ENCODE measurements around the gene PDE9A.
A peak's percentile ranks its signal among the peaks of the same experiment; 100 is the strongest.

Gene PDE9A

GRCh38 chr21:42642219-42642745, 11.1 kb upstream of the PDE9A start:
- DNase-seq (ENCODE audit: low spot score): no peak

DNA sequence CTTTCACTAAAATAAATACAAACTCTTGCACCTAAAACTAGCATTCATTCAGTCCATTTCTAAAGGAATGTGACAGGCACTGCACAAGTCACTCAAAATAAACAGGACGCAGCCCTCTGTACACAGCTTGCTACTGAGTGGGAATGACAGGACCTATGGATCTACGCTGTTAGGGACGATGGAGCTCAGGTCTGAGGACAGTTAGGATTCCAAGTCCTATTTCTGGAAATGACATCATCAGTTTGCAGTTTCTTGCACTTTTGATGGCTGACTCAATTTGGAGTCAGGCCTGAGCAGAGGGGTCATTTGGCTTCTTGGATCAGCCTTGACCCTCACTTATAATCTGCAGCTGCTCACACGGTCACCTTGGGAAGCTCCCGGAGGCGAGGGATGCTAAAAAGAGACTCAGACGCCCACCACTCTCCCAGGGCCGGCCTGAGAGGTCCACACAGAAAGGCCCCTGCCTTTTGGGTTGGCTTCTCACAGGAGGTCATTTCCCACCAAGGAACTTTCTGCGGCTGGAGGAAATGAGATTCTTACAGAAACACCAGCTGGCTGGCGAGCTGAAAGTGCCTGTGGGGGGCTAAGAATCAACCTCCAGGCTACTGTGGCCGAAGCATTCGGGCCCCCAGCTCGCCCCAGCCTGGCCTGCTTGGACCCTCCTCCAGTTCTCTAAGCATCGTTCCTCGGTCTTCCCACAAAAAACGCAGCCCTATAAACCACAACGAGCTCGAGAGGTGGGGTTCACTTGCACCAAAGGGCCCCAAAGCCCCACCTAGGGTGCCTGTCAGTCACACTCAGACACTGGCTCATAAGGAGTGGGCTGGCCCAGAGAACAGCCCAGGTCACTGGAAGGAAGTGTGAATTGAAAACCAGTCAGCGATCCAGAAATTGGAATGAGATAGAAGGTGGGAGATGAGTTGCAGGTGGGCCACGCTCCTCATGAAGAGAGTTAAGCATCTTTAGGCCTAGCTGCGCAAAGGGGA, 8.9 kb upstream of the PDE9A start:
- peak; percentile 15 for DNase-seq (ENCODE audit: low spot score)

DNA sequence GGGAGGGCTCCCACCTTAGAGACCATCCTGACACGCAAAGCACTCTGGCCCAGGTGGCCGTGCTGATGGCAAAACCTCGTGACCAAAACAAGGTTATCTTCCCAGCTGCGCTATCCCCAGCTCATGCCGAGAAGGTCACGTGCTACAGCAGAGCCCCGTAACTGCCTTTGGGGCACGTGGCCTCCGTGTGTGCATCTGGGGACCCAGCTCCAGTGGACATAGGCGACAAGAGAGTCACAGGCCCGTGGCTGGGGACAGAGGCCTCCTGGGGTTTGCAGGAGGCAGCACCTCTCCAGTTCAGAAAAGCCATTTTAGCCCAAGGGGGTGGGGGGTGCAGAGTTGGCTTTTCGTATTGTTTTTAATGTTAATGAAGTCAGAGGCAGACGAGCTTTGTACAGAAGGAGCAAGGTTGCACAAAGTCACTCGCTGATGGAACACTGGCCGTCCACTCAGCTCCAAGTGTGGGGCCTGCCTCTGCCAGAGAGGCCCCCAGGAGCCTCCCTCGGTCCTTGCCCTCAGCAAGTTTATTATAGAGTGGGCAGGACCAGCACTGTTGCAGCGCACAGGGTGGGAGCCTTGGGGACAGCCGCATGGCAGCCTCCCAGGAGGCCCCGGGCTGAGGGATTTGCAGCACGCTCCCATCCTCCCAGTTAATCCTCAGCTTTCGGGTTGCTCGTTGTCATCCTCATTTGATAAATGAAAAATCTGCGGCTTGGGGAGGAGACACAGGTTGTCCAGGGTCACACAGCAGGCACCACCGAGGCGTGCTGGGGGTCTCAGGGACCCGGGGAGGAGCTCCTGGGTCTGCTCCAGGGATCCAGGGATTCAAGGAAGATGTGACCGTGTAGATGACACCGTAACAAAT, 8.0 kb upstream of the PDE9A start:
- no peak for DNase-seq (ENCODE audit: low spot score)

DNA sequence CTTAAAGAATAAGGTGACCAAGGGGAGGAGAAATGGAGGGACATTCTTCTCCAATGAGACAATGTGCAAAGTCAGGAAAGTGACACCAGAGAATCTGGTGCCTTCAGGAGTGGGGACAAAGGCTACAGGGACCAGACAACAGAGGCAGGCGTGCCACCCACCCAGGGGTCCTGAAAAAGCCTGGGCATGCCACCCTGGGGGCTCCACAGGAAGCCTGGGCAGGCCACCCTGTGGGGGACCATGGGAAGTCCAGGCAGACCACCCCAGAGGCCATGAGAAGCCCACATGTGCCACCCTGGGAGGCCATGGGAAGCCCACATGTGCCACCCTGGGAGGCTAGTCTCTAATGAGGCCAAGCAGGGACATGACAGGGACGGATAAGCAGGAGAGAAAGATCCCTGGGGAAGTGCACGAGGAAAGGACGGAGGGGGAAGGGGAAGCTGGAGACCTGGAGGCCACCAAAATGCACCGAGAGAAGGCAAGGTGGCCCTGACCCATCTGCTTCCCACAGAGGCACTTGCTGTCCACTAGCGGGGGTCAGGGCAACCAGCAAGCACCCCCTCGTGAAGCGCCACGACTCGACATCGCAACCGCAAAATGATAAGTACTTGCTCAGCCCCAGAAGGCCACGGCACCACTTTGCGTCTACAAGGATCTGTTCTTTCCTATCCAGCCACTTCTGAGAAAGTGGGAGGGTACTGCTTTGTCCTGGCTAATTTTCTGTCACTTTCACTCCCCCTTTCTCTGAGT, 7.2 kb upstream of the PDE9A start:
- no peak for DNase-seq (ENCODE audit: low spot score)

DNA sequence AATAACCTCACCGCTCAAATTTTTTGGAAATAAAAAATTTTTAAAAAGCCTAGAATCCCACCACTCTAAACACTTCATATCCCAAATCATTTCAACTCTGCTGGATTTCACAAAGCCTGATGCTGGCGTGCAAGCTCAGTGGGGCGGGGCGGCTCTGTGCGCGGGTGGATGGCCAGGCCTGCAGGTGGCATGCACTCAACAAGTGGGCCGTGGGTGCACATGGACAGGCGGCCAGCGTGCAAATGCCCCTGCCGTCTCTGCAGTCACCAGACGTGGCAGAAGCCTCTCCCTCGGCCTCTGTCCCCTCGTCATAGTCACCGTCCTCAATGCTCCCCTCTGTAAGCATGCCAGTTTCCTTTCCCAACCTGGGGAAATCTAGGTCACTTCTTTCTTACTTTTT, 6.6 kb upstream of the PDE9A start:
- DNase-seq (ENCODE audit: low spot score): no peak

- no peak for DNase-seq (ENCODE audit: low spot score)
Observed at GRCh38 chr21:42648606-42649005, 4.8 kb upstream of the PDE9A start.

- no peak for DNase-seq (ENCODE audit: low spot score)
Observed at GRCh38 chr21:42649122-42650032, 4.0 kb upstream of the PDE9A start.

DNA sequence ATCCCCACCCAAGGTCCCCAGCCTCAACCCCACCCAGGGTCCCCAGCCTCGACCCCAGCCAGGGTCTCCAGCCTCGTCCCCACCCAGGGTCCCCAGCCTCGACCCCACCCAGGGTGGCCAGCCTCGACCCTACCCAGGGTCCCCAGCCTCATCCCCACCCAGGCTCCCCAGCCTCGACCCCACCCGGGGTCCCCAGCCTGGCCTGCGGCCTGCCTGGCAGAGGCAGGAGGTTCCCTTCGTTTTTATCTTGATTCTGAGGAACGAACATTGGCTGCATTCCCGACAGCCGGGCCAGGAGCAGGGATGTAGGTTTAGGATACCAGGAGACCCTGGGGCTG, 3.4 kb upstream of the PDE9A start:
- DNase-seq (ENCODE audit: low spot score): no peak

GRCh38 chr21:42650441-42651421, 2.7 kb upstream of the PDE9A start:
- no peak for DNase-seq (ENCODE audit: low spot score)

- DNase-seq (ENCODE audit: low spot score): no peak
Observed at GRCh38 chr21:42651515-42652401, 1.7 kb upstream of the PDE9A start.

DNA sequence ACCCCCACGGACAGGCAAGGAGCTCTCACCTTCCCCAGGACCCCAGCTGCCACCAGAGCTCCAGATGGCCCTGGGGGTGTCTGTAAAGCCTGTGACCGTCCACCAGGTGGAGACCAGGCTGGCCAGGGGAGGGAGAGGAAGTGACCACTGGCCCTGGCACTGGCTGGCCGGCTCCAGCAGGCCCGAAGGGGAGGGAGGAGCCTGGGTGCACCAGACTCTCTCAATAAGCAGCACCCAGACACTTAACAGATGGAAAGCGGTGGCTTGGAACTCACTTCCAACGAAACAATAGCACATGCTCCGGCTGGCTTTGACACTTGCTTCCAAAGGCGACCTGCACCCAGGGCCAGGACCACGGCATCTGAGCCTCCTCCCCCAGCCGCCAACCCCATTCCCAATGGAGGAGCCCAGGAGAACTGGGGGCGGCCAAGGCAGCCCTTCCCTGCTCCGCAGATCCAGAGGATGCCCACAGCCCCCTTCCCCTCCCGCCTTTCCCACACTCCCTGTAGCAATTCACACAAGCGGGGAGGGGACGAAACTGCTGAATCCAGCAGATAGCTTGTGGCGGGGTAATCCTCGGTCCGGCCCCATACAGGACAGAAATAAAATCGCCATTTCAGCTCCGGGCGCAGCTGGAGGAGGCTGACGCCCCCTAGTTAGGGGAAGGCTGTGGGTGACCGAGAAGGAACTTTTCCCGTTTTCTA, 742 bp upstream of the PDE9A start:
- peak; percentile 43 for DNase-seq (ENCODE audit: low spot score)

DNA sequence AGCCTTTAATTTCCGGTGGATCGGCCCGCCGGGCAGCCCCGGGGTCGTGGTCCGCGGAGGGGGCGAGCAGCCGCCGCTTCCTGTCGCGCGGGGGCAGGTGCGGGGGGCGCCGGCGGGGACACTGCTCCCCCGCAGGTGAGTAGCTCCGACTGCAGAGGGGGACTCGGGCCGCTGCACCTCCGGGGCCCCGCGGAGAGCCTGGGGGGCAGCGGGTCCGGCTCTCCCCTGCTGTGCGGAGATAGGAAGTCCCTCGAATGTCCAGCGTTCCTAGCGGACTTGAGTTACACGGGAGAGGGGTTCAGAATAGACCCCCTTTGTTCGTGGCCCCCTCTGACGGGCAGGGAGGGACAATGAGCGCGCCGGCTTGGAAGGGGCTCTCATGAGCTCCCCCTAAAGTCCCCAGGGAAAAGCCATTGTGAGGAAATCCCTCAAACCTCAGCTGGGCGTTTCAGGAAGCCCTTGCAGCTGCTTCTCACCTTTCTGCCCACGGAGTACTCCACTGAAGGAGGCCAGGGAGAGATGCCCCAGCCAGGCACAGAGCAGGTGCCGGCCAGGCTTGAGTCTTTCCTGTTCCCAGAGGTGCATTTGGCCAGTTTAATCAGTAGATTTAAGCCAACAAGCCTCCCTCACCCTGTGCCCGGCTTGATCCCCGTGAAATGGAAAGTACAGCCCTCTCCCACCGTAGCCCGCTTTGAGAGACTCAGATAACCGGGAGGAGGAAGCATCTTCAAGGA, 925 bp downstream of the PDE9A start:
- DNase-seq (ENCODE audit: low spot score): no peak

GRCh38 chr21:42654913-42655795, 1.7 kb downstream of the PDE9A start:
- DNase-seq (ENCODE audit: low spot score): no peak

- DNase-seq (ENCODE audit: low spot score): no peak
Observed at GRCh38 chr21:42655796-42656770, 2.7 kb downstream of the PDE9A start.

DNA sequence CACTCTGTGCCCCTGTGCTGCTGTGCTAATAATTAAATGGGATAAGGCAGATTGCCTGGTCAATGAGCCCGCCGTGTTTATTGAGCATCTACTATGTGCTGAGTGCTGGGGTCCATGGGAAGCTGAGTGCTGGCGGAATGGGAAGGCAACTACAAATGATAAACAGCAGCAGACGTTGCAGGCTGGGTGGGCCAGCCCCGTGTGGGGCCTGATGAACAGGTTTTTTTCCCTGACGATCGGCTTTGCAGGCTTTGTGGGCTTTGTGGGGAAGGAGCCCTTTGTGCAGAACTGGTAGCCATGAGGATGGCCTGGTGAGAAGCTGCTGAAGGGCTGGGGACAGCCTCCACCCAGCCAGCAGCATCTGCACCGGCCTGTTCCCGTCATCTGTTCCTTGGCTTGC, 3.5 kb downstream of the PDE9A start:
- DNase-seq (ENCODE audit: low spot score): no peak

Data from kidney capillary endothelial cell (primary cell).